Large intestine (tissue), 3 donors: ENCODE results near the gene CCR7. TPM values are rescaled to one million over a fixed set of nuclear protein-coding genes. Genes with fewer than 3 reads are reported as not detected.
"Not testable (repeated sequence)": the region's sequence is repeated elsewhere in the genome, so short reads cannot be mapped to it uniquely, and the experiment has no call there.

ENCODE experiments used
- DNase-seq, 2 donors: peaks; one replicate each; pipeline versions ENCODE4 v3.0.0 to v3.0.0-alpha.2; 2013
- H3K27ac ChIP-seq: one replicate; pipeline ENCODE4 v1.5.1; 2013; ENCODE audit warnings: low read length
- H3K27me3 ChIP-seq: 2 replicates; pipeline ENCODE4 v1.6.1; 2013; ENCODE audit warnings: low read length; ENCODE audit not compliant: control insufficient read depth, insufficient read depth
- H3K36me3 ChIP-seq: 2 replicates; pipeline ENCODE4 v1.6.1; 2013; ENCODE audit warnings: low read length; ENCODE audit not compliant: control insufficient read depth, insufficient read depth
- H3K4me1 ChIP-seq: one replicate; pipeline ENCODE4 v1.6.1; 2013; ENCODE audit warnings: low read length; ENCODE audit not compliant: control insufficient read depth, insufficient read depth
- H3K4me3 ChIP-seq: one replicate; pipeline ENCODE4 v1.5.1; 2013; ENCODE audit warnings: low read length
- H3K9me3 ChIP-seq: one replicate; pipeline ENCODE4 v1.6.1; 2013; ENCODE audit warnings: mild to moderate bottlenecking, low read depth, low read length, moderate library complexity; ENCODE audit not compliant: control insufficient read depth
- WGBS: methylation state at CpG from one replicate; pipeline ENCODE4 v1.1.5; 2013; ENCODE audit warnings: low lambda C conversion rate; ENCODE audit not compliant: insufficient coverage; 5-methylcytosine and 5-hydroxymethylcytosine counted together
- polyA plus RNA-seq: library from polyadenylated mRNA; unstranded; fragments of 120-200 nt; gene quantifications from one replicate; pipeline ENCODE4 v1.2.1, GENCODE V29; 2013

CCR7 gene
- polyA plus RNA-seq, 1 donor, result 0.64 TPM

GRCh38 chr17:40548491-40548981 lies 16.7 kb downstream of the CCR7 start:
- Histone ChIP-seq H3K36me3 (no peaks in the 10 kb centered on the region), H3K4me3 (no peak overlapping the region), H3K9me3 (no peaks in the 10 kb centered on the region), H3K27me3 (no peaks in the 10 kb centered on the region), H3K4me1 (peaks cover 12% of the 10 kb centered on the region), H3K27ac (peak overlapping the region; percentile 16)
- WGBS, result 70% methylated on average over 2 of the region's 9 CpGs
- no peak for DNase-seq

GRCh38 chr17:40547785-40548478 lies 17.3 kb downstream of the CCR7 start:
- H3K4me1 ChIP-seq, result peaks cover 12% of the 10 kb centered on the region
- H3K9me3 ChIP-seq, result no peaks in the 10 kb centered on the region
- no peak for DNase-seq
- H3K27me3 ChIP-seq, result no peaks in the 10 kb centered on the region
- no peaks in the 10 kb centered on the region for H3K36me3 ChIP-seq
- no CpG with 5 or more reads among the region's 2 CpGs for WGBS
- H3K4me3 ChIP-seq, result no peak overlapping the region
- H3K27ac ChIP-seq, result no peak overlapping the region

GRCh38 chr17:40547079-40547784 lies 18.0 kb downstream of the CCR7 start:
- Histone ChIP-seq H3K36me3 (no peaks in the 10 kb centered on the region), H3K9me3 (no peaks in the 10 kb centered on the region), H3K27ac (no peak overlapping the region), H3K4me1 (peaks cover 17% of the 10 kb centered on the region), H3K27me3 (no peaks in the 10 kb centered on the region), H3K4me3 (no peak overlapping the region)
- WGBS, result 100% methylated on average over 1 of the region's 11 CpGs
- DNase-seq, result no peak

- not testable (repeated sequence) for H3K4me3 ChIP-seq, H3K36me3 ChIP-seq, H3K27me3 ChIP-seq, DNase-seq, H3K9me3 ChIP-seq, H3K27ac ChIP-seq
- WGBS, result no CpG with 5 or more reads among the region's 4 CpGs
- peaks cover 25% of the 10 kb centered on the region for H3K4me1 ChIP-seq
Measured at GRCh38 chr17:40546497-40546896, 18.8 kb downstream of the CCR7 start.

DNA sequence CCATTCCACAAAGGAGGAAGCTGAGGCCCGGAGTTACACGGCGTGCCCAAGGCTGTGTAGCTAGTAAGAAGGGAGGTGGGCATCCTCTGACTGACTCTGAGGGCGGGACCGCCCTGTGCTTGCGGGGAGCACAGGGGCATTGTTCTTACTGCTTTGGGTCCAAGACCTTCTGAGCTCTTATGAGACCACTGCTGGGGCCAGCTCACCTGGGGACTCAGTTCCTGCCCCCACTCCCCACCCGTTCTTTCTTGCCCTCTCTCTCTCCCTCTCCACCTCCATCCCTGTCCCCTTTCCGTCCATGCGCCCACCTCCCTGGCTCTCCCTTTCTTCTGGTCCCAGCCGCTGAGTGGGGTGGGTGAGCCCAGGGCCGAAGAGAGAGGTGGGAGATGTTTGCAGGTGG lies 19.6 kb downstream of the CCR7 start:
- Histone ChIP-seq H3K36me3 (no peaks in the 10 kb centered on the region), H3K27me3 (no peaks in the 10 kb centered on the region), H3K27ac (no peak overlapping the region), H3K4me1 (peaks cover 33% of the 10 kb centered on the region), H3K9me3 (no peaks in the 10 kb centered on the region), H3K4me3 (no peak overlapping the region)
- 80% methylated on average over 1 of the region's 11 CpGs for WGBS
- no peak for DNase-seq

GRCh38 chr17:40542558-40543411 lies 22.5 kb downstream of the CCR7 start:
- H3K4me3 ChIP-seq, result no peak overlapping the region
- peak overlapping the region; percentile 76 for H3K27ac ChIP-seq
- H3K4me1 ChIP-seq, result peaks cover 23% of the 10 kb centered on the region
- no CpG with 5 or more reads among the region's 14 CpGs for WGBS
- DNase-seq, result peak; percentile 77
- no peaks in the 10 kb centered on the region for H3K36me3 ChIP-seq
- no peaks in the 10 kb centered on the region for H3K9me3 ChIP-seq
- no peaks in the 10 kb centered on the region for H3K27me3 ChIP-seq

GRCh38 chr17:40541873-40542557 lies 23.3 kb downstream of the CCR7 start:
- Histone ChIP-seq H3K9me3 (no peaks in the 10 kb centered on the region), H3K4me3 (no peak overlapping the region), H3K36me3 (no peaks in the 10 kb centered on the region), H3K27ac (peak overlapping the region; percentile 76), H3K4me1 (peaks cover 23% of the 10 kb centered on the region), H3K27me3 (no peaks in the 10 kb centered on the region)
- WGBS, result 75% methylated on average over 6 of the region's 18 CpGs
- DNase-seq, result peak in 1 of 2 donors; percentile 52

GRCh38 chr17:40541060-40541872 lies 24.0 kb downstream of the CCR7 start:
- no peaks in the 10 kb centered on the region for H3K27me3 ChIP-seq
- no peaks in the 10 kb centered on the region for H3K36me3 ChIP-seq
- H3K9me3 ChIP-seq, result no peaks in the 10 kb centered on the region
- no CpG with 5 or more reads among the region's 20 CpGs for WGBS
- peak in 1 of 2 donors; percentile 73 for DNase-seq
- no peak overlapping the region for H3K4me3 ChIP-seq
- peaks cover 26% of the 10 kb centered on the region for H3K4me1 ChIP-seq
- H3K27ac ChIP-seq, result peak overlapping the region; percentile 76

- no peak for DNase-seq
- WGBS, result no CpG with 5 or more reads among the region's 8 CpGs
Measured at GRCh38 chr17:40540448-40540847, 24.8 kb downstream of the CCR7 start.

More at GRCh38 chr17:40540448-40540847, 24.8 kb downstream of the CCR7 start:
- peaks cover 2% of the 10 kb centered on the region for H3K27me3 ChIP-seq
- no peaks in the 10 kb centered on the region for H3K36me3 ChIP-seq
- no peaks in the 10 kb centered on the region for H3K9me3 ChIP-seq
- no peak overlapping the region for H3K4me3 ChIP-seq
- H3K27ac ChIP-seq, result no peak overlapping the region
- peaks cover 26% of the 10 kb centered on the region for H3K4me1 ChIP-seq
